Stomach smooth muscle (tissue), 2 donors: Measurements from ENCODE around the gene AMOT.

Experiments used
- H3K27ac ChIP-seq: one replicate; pipeline ENCODE4 v1.7.0; 2013; ENCODE audit warnings: mild to moderate bottlenecking, low read length, inconsistent platforms
- H3K27me3 ChIP-seq, 2 donors: one replicate each; pipeline ENCODE4 v1.7.0; 2013; ENCODE audit warnings: low read length in 2 of 2; ENCODE audit not compliant: insufficient read depth in 2 of 2, control insufficient read depth in 1 of 2
- H3K36me3 ChIP-seq, 2 donors: one replicate each; pipeline ENCODE4 v1.7.0; 2013; ENCODE audit warnings: low read length in 2 of 2; ENCODE audit not compliant: control insufficient read depth in 2 of 2, insufficient read depth in 2 of 2
- H3K4me1 ChIP-seq: one replicate; pipeline ENCODE4 v1.7.0; 2013; ENCODE audit warnings: low read length; ENCODE audit not compliant: control insufficient read depth, insufficient read depth
- H3K4me3 ChIP-seq, 2 donors: one replicate each; pipeline ENCODE4 v1.7.0; 2013; ENCODE audit warnings: low read length in 2 of 2
- H3K9ac ChIP-seq, 2 donors: one replicate each; pipeline ENCODE4 v1.7.0; 2013; ENCODE audit warnings: low read length in 2 of 2, mild to moderate bottlenecking in 1 of 2
- H3K9me3 ChIP-seq, 2 donors: one replicate each; pipeline ENCODE4 v1.7.0; 2013; ENCODE audit warnings: low read length in 2 of 2; ENCODE audit not compliant: control insufficient read depth in 2 of 2
- donor health status: healthy.
- donor health status: Pancreatic carcinoma.

The AMOT gene, protein sequence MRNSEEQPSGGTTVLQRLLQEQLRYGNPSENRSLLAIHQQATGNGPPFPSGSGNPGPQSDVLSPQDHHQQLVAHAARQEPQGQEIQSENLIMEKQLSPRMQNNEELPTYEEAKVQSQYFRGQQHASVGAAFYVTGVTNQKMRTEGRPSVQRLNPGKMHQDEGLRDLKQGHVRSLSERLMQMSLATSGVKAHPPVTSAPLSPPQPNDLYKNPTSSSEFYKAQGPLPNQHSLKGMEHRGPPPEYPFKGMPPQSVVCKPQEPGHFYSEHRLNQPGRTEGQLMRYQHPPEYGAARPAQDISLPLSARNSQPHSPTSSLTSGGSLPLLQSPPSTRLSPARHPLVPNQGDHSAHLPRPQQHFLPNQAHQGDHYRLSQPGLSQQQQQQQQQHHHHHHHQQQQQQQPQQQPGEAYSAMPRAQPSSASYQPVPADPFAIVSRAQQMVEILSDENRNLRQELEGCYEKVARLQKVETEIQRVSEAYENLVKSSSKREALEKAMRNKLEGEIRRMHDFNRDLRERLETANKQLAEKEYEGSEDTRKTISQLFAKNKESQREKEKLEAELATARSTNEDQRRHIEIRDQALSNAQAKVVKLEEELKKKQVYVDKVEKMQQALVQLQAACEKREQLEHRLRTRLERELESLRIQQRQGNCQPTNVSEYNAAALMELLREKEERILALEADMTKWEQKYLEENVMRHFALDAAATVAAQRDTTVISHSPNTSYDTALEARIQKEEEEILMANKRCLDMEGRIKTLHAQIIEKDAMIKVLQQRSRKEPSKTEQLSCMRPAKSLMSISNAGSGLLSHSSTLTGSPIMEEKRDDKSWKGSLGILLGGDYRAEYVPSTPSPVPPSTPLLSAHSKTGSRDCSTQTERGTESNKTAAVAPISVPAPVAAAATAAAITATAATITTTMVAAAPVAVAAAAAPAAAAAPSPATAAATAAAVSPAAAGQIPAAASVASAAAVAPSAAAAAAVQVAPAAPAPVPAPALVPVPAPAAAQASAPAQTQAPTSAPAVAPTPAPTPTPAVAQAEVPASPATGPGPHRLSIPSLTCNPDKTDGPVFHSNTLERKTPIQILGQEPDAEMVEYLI

DNA sequence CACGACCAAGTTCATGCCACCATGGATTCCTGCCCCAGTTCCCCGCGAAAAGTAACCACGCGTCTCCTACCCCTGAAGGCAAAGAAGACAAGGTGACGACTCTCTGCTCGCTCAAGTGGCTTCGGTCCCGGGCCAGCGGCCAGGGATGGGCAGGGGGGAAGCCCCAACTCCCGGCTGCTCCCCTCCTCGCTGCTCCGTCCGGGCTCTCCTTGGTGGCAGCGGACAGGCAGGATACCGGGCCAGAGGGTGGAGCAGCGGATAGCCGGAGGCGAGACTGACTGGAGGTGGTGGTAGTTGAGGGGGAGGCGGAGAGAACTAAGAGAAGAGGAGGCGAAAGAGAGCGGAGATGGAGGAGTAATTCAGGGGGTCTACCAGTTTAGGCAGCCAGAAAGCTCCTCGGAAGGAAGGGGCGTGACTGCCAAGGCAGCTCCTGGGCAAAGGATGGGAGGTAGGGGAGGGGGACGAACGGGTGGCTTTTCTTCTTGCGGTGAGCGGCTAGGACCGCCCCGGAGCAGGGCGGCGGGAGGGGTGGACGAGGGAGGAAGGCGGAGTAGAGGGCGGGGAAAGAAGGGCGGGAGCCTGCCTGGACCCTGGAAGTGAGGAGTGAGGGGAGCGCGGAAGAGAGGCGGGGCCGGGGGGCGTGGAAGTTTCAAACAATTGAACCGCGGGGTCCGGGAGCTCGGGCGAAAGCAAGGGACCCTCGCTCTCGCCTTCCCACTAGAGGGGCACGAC lies at the start of gene AMOT:
Gene AMOT (minus strand): TSS at position 450 of the 732 bp plus-strand sequence. CDS start 17,705 bp downstream, outside the sequence.
- Histone ChIP-seq H3K27ac (peak within 1 kb of the TSS; percentile 37), H3K4me1 (no peaks in the 10 kb centered on the region), H3K4me3 (peak within 1 kb of the TSS; percentile 79 to 84), H3K36me3 (no peaks in the 10 kb centered on the region), H3K27me3 (peaks cover 0 to 12% of the 10 kb centered on the region in 2 donors), H3K9me3 (no peaks in the 10 kb centered on the region), H3K9ac (peak within 1 kb of the TSS; percentile 51 to 60)

DNA sequence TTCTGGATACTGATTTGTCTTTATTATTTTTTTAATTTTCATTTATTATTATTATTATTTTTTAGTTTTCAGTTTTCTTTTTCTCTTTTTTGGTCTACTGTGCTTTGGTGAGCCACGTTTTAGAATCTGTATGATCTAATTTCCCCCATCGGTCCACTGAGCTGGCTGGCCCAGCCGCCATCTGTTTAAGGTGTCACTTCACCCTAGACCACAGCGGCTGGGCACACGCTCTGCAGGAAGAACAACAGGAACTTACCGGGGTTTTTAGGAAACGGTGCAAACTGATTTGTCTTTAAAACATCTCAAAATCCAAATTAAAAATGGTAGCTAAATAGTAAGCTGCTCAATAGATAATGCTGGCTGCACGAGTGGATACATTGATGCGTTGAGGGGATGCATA lies 48.8 kb upstream of the AMOT start:
- Histone ChIP-seq H3K9me3 (no peaks in the 10 kb centered on the region), H3K4me1 (no peaks in the 10 kb centered on the region), H3K27ac (no peak overlapping the region), H3K36me3 (no peaks in the 10 kb centered on the region), H3K9ac (no peak overlapping the region), H3K27me3 (peaks cover 0 to 2% of the 10 kb centered on the region in 2 donors), H3K4me3 (no peak overlapping the region)

DNA sequence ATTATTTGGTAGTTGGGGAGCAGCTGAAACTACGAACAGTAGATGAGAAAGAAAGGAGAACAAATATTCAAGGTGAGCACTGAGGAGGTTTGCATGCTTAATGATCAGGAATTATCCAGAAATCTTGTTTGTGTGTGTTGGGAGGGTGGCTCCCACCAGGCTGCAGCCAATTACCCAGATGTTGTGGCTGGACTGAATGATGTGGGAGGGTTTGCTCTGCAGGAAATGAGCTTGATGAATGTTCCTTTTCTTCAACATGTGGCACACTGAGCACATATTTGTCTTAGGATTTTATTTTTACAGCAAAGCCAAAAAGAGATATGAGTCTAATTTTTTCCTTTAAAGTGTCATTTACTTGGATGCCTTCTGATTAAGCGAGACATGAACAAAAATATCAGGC lies 48.3 kb upstream of the AMOT start:
- peaks cover 0 to 2% of the 10 kb centered on the region in 2 donors for H3K27me3 ChIP-seq
- H3K27ac ChIP-seq, result no peak overlapping the region
- H3K36me3 ChIP-seq, result no peaks in the 10 kb centered on the region
- H3K4me1 ChIP-seq, result no peaks in the 10 kb centered on the region
- no peak overlapping the region for H3K4me3 ChIP-seq
- no peaks in the 10 kb centered on the region for H3K9me3 ChIP-seq
- H3K9ac ChIP-seq, result no peak overlapping the region

DNA sequence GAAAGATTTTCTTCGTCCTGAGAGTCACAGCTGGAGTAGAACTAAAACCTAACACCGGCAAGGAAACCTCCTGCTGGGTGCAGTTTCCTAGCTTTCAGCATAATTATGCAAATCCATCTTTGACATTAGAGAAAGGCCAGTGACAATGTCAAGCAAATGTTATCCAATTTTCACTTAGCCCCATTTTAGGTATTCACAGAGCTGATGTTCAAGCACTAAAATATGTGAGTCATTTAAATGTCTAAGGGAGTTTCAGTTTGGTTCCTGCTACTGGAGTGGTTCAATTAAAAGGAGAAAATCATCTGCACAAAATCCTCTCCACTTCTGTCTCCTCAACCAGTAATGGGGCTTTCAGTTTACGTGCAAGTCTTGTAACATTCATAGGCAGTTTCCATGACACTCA lies 37.1 kb upstream of the AMOT start:
- Histone ChIP-seq H3K27me3 (peaks cover 0 to 4% of the 10 kb centered on the region in 2 donors), H3K4me1 (no peaks in the 10 kb centered on the region), H3K27ac (no peak overlapping the region), H3K9me3 (no peaks in the 10 kb centered on the region), H3K4me3 (no peak overlapping the region), H3K36me3 (no peaks in the 10 kb centered on the region), H3K9ac (no peak overlapping the region)

DNA sequence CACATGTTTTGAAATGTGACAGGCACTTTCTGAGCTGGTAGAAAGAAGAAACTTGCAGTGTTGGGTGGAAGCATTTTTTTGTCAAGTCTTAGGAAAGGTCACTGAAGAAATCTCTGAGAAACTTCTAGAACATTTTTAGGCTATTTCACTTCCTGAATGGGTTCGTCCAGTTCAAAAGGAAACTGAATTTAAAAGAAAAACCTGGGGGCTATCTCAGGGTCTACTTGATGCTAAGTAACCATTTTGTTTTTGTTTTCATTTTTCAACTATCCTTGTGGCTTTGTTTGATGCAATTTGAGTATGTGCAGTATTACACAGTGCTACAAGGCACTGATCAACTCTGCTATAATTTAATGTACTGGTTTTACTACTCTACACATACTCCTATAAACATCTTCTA lies 34.0 kb upstream of the AMOT start:
- Histone ChIP-seq H3K9me3 (no peaks in the 10 kb centered on the region), H3K4me1 (no peaks in the 10 kb centered on the region), H3K27ac (no peak overlapping the region), H3K36me3 (no peaks in the 10 kb centered on the region), H3K27me3 (peaks cover 0 to 3% of the 10 kb centered on the region in 2 donors), H3K9ac (no peak overlapping the region), H3K4me3 (no peak overlapping the region)

DNA sequence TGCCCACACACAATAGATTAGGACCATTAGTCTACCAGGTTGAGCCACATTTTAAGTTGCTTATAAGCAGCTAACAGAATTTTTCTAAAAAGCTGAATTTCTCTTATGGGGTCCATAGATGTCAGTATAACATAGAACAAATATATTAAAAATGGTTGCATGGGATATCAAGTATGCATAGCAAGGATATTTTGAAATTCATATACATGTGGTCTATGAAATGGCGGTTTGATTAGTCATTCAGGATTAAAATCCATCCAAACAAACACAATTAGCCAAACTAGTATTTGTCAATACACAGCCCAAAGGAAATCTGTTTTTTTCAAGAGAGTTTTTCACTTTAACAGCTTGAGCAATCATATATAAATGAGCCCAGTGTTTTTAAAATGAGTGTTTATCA lies 33.5 kb upstream of the AMOT start:
- no peaks in the 10 kb centered on the region for H3K27me3 ChIP-seq

DNA sequence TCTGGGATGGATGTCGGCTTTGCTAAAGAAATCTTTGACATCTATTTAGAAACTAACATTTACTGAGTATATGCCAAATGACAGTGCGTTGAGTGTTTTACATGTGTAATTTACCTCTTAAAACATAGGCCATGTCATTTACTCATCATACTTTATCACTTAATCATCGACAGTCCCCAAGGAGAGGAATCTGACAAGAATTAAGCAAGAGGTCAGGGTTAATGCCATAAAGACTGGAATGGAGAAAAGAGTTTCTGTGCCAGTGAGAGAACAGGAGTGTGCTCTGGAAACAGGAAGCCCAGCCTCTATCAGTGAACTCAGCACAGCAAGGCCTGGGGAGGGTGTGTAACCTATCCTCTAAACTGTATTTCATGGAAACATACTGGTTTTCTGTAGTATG lies 28.0 kb upstream of the AMOT start:
- Histone ChIP-seq H3K27me3 (peaks cover 0 to 6% of the 10 kb centered on the region in 2 donors), H3K9ac (no peak overlapping the region), H3K4me3 (no peak overlapping the region), H3K9me3 (no peaks in the 10 kb centered on the region), H3K4me1 (no peaks in the 10 kb centered on the region), H3K36me3 (no peaks in the 10 kb centered on the region), H3K27ac (no peak overlapping the region)

More for the DNA sequence above, 33.5 kb upstream of the AMOT start:
- Histone ChIP-seq H3K4me1 (no peaks in the 10 kb centered on the region), H3K36me3 (no peaks in the 10 kb centered on the region), H3K9ac (no peak overlapping the region), H3K27ac (no peak overlapping the region), H3K9me3 (no peaks in the 10 kb centered on the region), H3K4me3 (no peak overlapping the region)

DNA sequence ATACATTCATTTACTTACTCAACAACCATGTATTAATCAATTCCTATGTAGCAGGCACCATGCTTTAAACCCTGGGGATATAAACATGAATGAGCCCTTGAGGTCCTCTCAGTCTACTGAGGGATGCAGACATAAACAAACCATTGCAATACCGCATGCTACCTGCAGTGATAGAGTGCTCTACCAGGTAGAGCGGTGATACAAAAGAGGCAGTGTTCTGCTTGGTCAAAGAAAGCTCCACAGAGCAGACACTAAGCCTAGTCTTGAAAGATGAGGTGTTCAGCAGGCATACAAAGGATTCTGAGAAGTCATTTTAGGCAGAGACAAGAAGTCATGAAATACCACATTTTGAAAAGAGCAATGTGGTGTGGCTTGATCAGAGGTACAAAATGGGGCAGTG lies 26.9 kb upstream of the AMOT start:
- no peaks in the 10 kb centered on the region for H3K36me3 ChIP-seq
- H3K9ac ChIP-seq, result no peak overlapping the region
- no peak overlapping the region for H3K27ac ChIP-seq
- H3K4me3 ChIP-seq, result no peak overlapping the region
- no peaks in the 10 kb centered on the region for H3K4me1 ChIP-seq
- no peaks in the 10 kb centered on the region for H3K9me3 ChIP-seq
- peaks cover 0 to 6% of the 10 kb centered on the region in 2 donors for H3K27me3 ChIP-seq

DNA sequence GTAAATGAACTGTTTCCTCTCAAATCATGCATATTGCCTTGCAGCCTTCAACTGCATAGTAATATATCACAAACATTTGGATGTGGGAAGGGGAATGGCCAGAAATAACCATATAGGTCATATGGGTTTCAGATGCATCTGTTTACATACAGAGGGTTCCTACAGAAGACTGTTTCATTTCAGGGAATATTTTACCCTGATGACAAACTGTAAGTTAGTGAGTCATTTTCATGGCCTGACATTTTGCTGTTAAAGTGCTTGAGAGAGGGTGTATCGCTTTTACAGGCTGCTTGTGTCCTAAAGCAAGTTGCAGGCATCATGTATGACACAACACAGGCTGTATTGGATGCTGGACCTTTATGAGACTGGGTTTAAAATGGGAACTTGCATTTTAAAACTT lies 25.5 kb upstream of the AMOT start:
- Histone ChIP-seq H3K4me1 (no peaks in the 10 kb centered on the region), H3K27me3 (peaks cover 0 to 6% of the 10 kb centered on the region in 2 donors), H3K4me3 (no peak overlapping the region), H3K36me3 (no peaks in the 10 kb centered on the region), H3K9me3 (no peaks in the 10 kb centered on the region), H3K27ac (no peak overlapping the region), H3K9ac (no peak overlapping the region)

DNA sequence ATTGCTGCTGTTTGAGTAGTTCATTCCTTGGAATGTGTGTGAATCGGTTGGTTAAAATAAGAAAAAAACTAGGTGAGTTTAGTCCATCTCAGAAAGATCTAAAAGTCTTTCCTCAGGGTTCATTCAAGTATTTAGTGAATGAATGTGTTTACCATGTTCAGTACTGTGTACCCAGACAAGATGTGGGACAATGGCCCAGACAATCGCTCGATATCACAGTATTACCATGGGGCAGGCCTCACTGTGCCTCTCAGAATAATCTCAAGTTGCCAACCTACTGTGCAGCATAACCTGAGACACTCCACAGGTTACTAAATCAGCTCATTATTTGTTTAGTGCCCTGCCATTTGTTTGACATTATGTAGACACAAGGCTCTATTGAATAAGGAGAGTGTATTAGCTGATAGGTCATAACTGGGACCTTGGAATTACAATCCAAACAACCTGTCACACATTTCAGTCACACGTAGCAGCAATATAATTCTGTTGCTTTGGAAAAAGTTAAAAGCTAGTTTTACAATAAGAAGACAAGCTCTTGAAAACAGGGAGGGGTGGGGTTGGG lies 24.9 kb upstream of the AMOT start:
- Histone ChIP-seq H3K36me3 (no peaks in the 10 kb centered on the region), H3K27ac (no peak overlapping the region), H3K9ac (no peak overlapping the region), H3K4me1 (no peaks in the 10 kb centered on the region), H3K4me3 (no peak overlapping the region), H3K27me3 (peaks cover 0 to 6% of the 10 kb centered on the region in 2 donors), H3K9me3 (no peaks in the 10 kb centered on the region)
